ENCODE results near the gene SEL1L. TPM values are rescaled to one million over a fixed set of nuclear protein-coding genes. Genes with fewer than 3 reads are reported as not detected.

The SEL1L gene
- total and polyA plus RNA-seq, 2 of the 13 experiments (the other 11 are each of a cell fraction or from before 2014, with no cell fraction given) = 15.3 to 61.0 TPM

GRCh38 chr14:81504864-81505263, 28.8 kb downstream of the SEL1L start:
- H2AFZ ChIP-seq (ENCODE audit: low read length) = no peak overlapping the region
- POLR2A ChIA-PET = no interaction called here
- WGBS (ENCODE audit: low lambda C conversion rate) = 98% methylated on average over 2 of the region's 2 CpGs
- H3K4me3 ChIP-seq (replicated peaks in 1 of 3; ENCODE audit: insufficient read depth in 1 of 3, low read depth in 2 of 3, low read length in 3 of 3) = no peak overlapping the region
- no peak overlapping the region for H3K27ac ChIP-seq (ENCODE audit: extremely low read length, insufficient read depth, low read length)
- ATAC-seq (no peak), DNase-seq (ENCODE audit: low spot score) (no peak), FAIRE-seq (no peak)
- H4K20me1 ChIP-seq (ENCODE audit: insufficient read depth, low read length) = no peaks in the 10 kb centered on the region; the same call in 1 of the 2 replicates
- intact Hi-C loops (cut with micrococcal nuclease; ENCODE audit: unreplicated experiment) (no loop called here), in situ Hi-C loops (cut with HindIII; ENCODE audit: extremely low pct_ligation_motif_present, low pct_unique_long_range_greater_than_20kb) (no loop called here)
- CTCF ChIA-PET (ENCODE audit: low intra/inter-chr PET ratio, low total read pairs) = no interaction called here
- H3K79me2 ChIP-seq (ENCODE audit: insufficient read depth, low read length) = peaks cover 2% of the 10 kb centered on the region
- no peaks in the 10 kb centered on the region for H3K9me3 ChIP-seq (ENCODE audit: low read length)
- no peak overlapping the region for H3K9ac ChIP-seq (ENCODE audit: insufficient read depth, low read depth, low read length)
- no peak for TF ChIP-seq ZNF549 (CRISPR knock-in tag; IDR thresholded peaks at IDR 0.05)
- peak; percentile 64 to 84 for TF ChIP-seq MAFK (conservative IDR thresholded peaks at IDR 0.05 in 1 of 2, IDR thresholded peaks at IDR 0.05 in 1 of 2; ENCODE audit: low read length in 2 of 2)
- TF ChIP-seq SSRP1 (CRISPR knock-in tag; IDR thresholded peaks at IDR 0.05) = no peak
- no peak for TF ChIP-seq ZNF83 (CRISPR knock-in tag; IDR thresholded peaks at IDR 0.05; ENCODE audit: borderline replicate concordance)
- TF ChIP-seq MAFF (IDR thresholded peaks at IDR 0.05; ENCODE audit: low read depth, low read length) = peak; percentile 73
- no peak for TF ChIP-seq ZSCAN20 (CRISPR knock-in tag; IDR thresholded peaks at IDR 0.05; ENCODE audit: borderline replicate concordance)
- H3K27me3 ChIP-seq (ENCODE audit: control insufficient read depth in 1 of 2, insufficient read depth in 2 of 2, low read length in 2 of 2) = no peaks in the 10 kb centered on the region
- H3K36me3 ChIP-seq (replicated peaks in 1 of 2; ENCODE audit: control insufficient read depth in 1 of 2, insufficient read depth in 2 of 2, low read length in 2 of 2) = peaks cover 16 to 65% of the 10 kb centered on the region in 2 experiments
- H3K4me2 ChIP-seq (ENCODE audit: low read depth, low read length) = no peak overlapping the region
- BruUV-seq (replicated peaks) = no TSS peak
- H3K4me1 ChIP-seq (ENCODE audit: insufficient read depth, low read length) = peaks cover 3% of the 10 kb centered on the region

DNA sequence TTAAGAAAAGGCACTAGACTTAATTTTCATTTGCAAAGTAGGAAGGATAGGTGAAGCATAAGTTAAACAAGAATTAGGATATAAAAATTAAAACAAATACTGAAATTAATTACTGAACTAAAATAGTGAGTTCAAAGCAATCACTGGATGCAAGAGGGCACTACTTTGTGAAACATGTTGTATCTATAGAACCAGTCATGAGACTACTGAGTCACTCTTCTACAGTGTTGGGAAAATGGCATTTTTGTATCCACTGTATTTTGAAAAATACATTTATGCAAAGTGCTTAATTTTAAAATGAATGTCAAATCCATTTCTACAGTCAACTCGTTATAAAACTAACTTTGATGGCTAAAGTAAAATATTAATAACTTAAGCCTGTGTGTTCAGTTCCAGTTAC, 47.9 kb downstream of the SEL1L start:
- Histone ChIP-seq H3K9me3 (ENCODE audit: low read length) (no peaks in the 10 kb centered on the region), H3K9ac (ENCODE audit: insufficient read depth, low read depth, low read length) (no peak overlapping the region), H3K4me1 (ENCODE audit: insufficient read depth, low read length) (no peaks in the 10 kb centered on the region), H2AFZ (ENCODE audit: low read length) (no peak overlapping the region), H3K79me2 (ENCODE audit: insufficient read depth, low read length) (no peaks in the 10 kb centered on the region), H4K20me1 (ENCODE audit: insufficient read depth, low read length) (no peaks in the 10 kb centered on the region), H3K4me2 (ENCODE audit: low read depth, low read length) (no peak overlapping the region), H3K36me3 (replicated peaks in 1 of 2; ENCODE audit: control insufficient read depth in 1 of 2, insufficient read depth in 2 of 2, low read length in 2 of 2) (peaks cover 13 to 59% of the 10 kb centered on the region in 2 experiments), H3K27me3 (ENCODE audit: control insufficient read depth in 1 of 2, insufficient read depth in 2 of 2, low read length in 2 of 2) (no peaks in the 10 kb centered on the region), H3K4me3 (replicated peaks in 1 of 3; ENCODE audit: insufficient read depth in 1 of 3, low read depth in 2 of 3, low read length in 3 of 3) (no peak overlapping the region), H3K27ac (ENCODE audit: extremely low read length, insufficient read depth, low read length) (no peak overlapping the region)
- CTCF ChIA-PET (ENCODE audit: low intra/inter-chr PET ratio, low total read pairs) = no interaction called here
- DNase-seq (ENCODE audit: low spot score) (no peak), FAIRE-seq (no peak), ATAC-seq (no peak)
- intact Hi-C loops (cut with micrococcal nuclease; ENCODE audit: unreplicated experiment) = no loop called here
- BruUV-seq (replicated peaks) = no TSS peak
- in situ Hi-C loops (cut with HindIII; ENCODE audit: extremely low pct_ligation_motif_present, low pct_unique_long_range_greater_than_20kb) = no loop called here
- WGBS (ENCODE audit: low lambda C conversion rate) = 91% methylated on average over 1 of the region's 1 CpG
- POLR2A ChIA-PET = no interaction called here
- TF ChIP-seq CERS6 (CRISPR knock-in tag; IDR thresholded peaks at IDR 0.05) = no peak
- no peak for TF ChIP-seq JDP2 (CRISPR knock-in tag; IDR thresholded peaks at IDR 0.05; ENCODE audit: borderline replicate concordance)
- TF ChIP-seq HOXA7 (CRISPR knock-in tag; IDR thresholded peaks at IDR 0.05) = no peak
- no peak for TF ChIP-seq ZNF577 (CRISPR knock-in tag; IDR thresholded peaks at IDR 0.05; ENCODE audit: borderline replicate concordance, low read depth)
- no peak for TF ChIP-seq NR2C2 (CRISPR knock-in tag; IDR thresholded peaks at IDR 0.05; ENCODE audit: borderline replicate concordance)
- TF ChIP-seq TP53 (CRISPR knock-in tag; conservative IDR thresholded peaks at IDR 0.05) = no peak
- no peak for TF ChIP-seq ZFY (CRISPR knock-in tag; IDR thresholded peaks at IDR 0.05)
- no peak for TF ChIP-seq ZNF605 (CRISPR knock-in tag; IDR thresholded peaks at IDR 0.05)
- no peak for TF ChIP-seq ZZZ3 (CRISPR knock-in tag; IDR thresholded peaks at IDR 0.05; ENCODE audit: borderline replicate concordance)
- TF ChIP-seq CBX2 (IDR thresholded peaks at IDR 0.05; ENCODE audit: low read depth, low read length) = no peak
- no peak for TF ChIP-seq CBX2 (CRISPR knock-in tag; IDR thresholded peaks at IDR 0.05; ENCODE audit: low read depth)
- no peak for TF ChIP-seq ZNF441 (CRISPR knock-in tag; IDR thresholded peaks at IDR 0.05; ENCODE audit: borderline replicate concordance)
- no peak for TF ChIP-seq SOX5 (CRISPR knock-in tag; IDR thresholded peaks at IDR 0.05; ENCODE audit: borderline replicate concordance)
- no peak for TF ChIP-seq ZNF354B (CRISPR knock-in tag; IDR thresholded peaks at IDR 0.05)
- TF ChIP-seq, protein P1, sequence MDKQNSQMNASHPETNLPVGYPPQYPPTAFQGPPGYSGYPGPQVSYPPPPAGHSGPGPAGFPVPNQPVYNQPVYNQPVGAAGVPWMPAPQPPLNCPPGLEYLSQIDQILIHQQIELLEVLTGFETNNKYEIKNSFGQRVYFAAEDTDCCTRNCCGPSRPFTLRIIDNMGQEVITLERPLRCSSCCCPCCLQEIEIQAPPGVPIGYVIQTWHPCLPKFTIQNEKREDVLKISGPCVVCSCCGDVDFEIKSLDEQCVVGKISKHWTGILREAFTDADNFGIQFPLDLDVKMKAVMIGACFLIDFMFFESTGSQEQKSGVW (CRISPR knock-in tag; IDR thresholded peaks at IDR 0.05; ENCODE audit: borderline replicate concordance) = no peak
